ENCODE measurements around the gene LMF2. TPM values are rescaled to one million over a fixed set of nuclear protein-coding genes. Genes with fewer than 3 reads are reported as not detected.
"Not testable (repeated sequence)": the region's sequence is repeated elsewhere in the genome, so short reads cannot be mapped to it uniquely, and the experiment has no call there.

Gene LMF2
- total RNA-seq, 1 experiment from 2014 or later, result 56.9 TPM

DNA sequence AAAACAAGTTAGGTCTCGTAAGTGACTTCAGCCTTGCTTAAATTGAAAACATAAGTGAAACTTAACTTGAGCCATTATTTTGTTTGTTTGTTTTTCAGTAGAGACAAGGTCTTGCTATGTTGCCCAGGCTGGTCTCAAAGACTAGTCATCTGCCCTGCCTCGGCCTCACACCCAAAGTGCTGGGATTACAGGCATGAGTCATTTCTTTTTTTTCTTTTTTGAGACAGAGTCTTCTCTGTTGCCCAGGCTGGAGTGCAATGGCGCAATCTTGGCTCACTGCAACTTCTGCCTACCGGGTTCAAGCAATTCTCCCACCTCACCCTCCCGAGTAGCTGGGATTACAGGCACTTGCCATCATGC is 34.1 kb upstream of the LMF2 start:
- ATAC-seq, result peak; percentile 28; the same call in 1 of the 2 replicates
- POLR2A ChIA-PET, result interaction anchor here (1.0 to 1.5 kb wide), 2 partner anchors 16 to 21 kb away, joined by 3 to 4 read pairs; partner anchors contain the start of genes SCO2 and SYCE3

DNA sequence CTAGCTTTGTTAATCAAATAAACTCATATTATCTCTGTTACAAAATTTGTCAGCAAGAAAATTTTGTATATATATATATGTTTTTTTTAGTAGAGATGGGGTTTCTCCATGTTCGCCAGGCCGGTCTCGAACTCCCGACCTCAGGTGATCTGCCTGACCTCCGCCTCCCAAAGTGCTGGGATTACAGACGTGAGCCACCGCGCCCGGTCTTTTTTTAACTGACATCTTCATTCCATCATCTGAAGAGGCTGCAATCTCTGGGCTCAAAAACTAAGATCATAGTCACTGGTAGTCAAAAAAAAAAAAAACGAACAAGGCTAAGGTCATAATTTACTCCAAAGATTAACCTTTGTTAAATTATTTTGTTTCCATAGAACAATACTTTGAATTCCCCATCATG is 32.9 kb upstream of the LMF2 start:
- Histone ChIP-seq H3K4me1 (ENCODE audit: control insufficient read depth in 1 of 2, insufficient read depth in 2 of 2, low read length in 2 of 2) (peaks cover 13 to 52% of the 10 kb centered on the region in 2 experiments; a peak in 3 of 4 replicates), H3K9ac (ENCODE audit: low read length) (no peak overlapping the region), H3K79me2 (ENCODE audit: insufficient read depth, low read length) (no peaks in the 10 kb centered on the region), H3K27me3 (ENCODE audit: insufficient read depth, low read length) (no peaks in the 10 kb centered on the region), H3K4me2 (ENCODE audit: low read length) (no peak overlapping the region), H2AFZ (ENCODE audit: low read depth, low read length, poor library complexity, severe bottlenecking) (no peak overlapping the region), H3K4me3 (replicated peaks in 1 of 2; ENCODE audit: low read depth in 1 of 2, low read length in 2 of 2) (no peak overlapping the region), H3K36me3 (ENCODE audit: control insufficient read depth in 1 of 2, insufficient read depth in 2 of 2, low read length in 2 of 2) (no peaks in the 10 kb centered on the region), H3K9me2 (ENCODE audit: insufficient read depth) (no peaks in the 10 kb centered on the region), H3K9me3 (ENCODE audit: control insufficient read depth in 1 of 2, insufficient read depth in 1 of 2, low read depth in 1 of 2, low read length in 2 of 2) (no peaks in the 10 kb centered on the region), H3K27ac (ENCODE audit: low read depth, low read length) (no peak overlapping the region), H4K20me1 (ENCODE audit: insufficient read depth) (no peaks in the 10 kb centered on the region)
- ChIA-PET CTCF (interaction anchor here (1.0 to 3.0 kb wide), 2 partner anchors 15 to 23 kb away, joined by 5 to 9 read pairs; partner anchors contain the start of genes SCO2 and SYCE3), RAD21 (ENCODE audit: low non-redundant PET in 1 of 2, low total read pairs in 2 of 2, uncharacterized antibody in 2 of 2, unreplicated experiment in 2 of 2) (no interaction called here), POLR2A (interaction anchor here (0.7 to 1.5 kb wide), 2 partner anchors 11 to 23 kb away, joined by 4 read pairs; partner anchors contain the start of gene SYCE3)
- no TSS peak for BruUV-seq (replicated peaks)
- no peak for DNase-seq (ENCODE audit: low read depth, low spot score)
- intact Hi-C loops (cut with micrococcal nuclease), result no loop called here
- ATAC-seq, result no peak
- no peak for TF ChIP-seq SIN3A (IDR thresholded peaks at IDR 0.05; ENCODE audit: low read depth)
- no peak for TF ChIP-seq POLR2AphosphoS5 (IDR thresholded peaks at IDR 0.05; ENCODE audit: low read depth, low read length)
- TF ChIP-seq EZH2phosphoT487 (IDR thresholded peaks at IDR 0.05; ENCODE audit: borderline replicate concordance), result no peak
- TF ChIP-seq ZNF274 (IDR thresholded peaks at IDR 0.05; ENCODE audit: low read depth, low read length), result no peak
- no peak for TF ChIP-seq YY1 (IDR thresholded peaks at IDR 0.05; ENCODE audit: extremely low read depth, insufficient replicate concordance, low read depth, low read length)
- no peak for TF ChIP-seq EZH2 (IDR thresholded peaks at IDR 0.05)
- TF ChIP-seq EGR1 (IDR thresholded peaks at IDR 0.05; ENCODE audit: low read depth), result no peak
- TF ChIP-seq, protein P1, sequence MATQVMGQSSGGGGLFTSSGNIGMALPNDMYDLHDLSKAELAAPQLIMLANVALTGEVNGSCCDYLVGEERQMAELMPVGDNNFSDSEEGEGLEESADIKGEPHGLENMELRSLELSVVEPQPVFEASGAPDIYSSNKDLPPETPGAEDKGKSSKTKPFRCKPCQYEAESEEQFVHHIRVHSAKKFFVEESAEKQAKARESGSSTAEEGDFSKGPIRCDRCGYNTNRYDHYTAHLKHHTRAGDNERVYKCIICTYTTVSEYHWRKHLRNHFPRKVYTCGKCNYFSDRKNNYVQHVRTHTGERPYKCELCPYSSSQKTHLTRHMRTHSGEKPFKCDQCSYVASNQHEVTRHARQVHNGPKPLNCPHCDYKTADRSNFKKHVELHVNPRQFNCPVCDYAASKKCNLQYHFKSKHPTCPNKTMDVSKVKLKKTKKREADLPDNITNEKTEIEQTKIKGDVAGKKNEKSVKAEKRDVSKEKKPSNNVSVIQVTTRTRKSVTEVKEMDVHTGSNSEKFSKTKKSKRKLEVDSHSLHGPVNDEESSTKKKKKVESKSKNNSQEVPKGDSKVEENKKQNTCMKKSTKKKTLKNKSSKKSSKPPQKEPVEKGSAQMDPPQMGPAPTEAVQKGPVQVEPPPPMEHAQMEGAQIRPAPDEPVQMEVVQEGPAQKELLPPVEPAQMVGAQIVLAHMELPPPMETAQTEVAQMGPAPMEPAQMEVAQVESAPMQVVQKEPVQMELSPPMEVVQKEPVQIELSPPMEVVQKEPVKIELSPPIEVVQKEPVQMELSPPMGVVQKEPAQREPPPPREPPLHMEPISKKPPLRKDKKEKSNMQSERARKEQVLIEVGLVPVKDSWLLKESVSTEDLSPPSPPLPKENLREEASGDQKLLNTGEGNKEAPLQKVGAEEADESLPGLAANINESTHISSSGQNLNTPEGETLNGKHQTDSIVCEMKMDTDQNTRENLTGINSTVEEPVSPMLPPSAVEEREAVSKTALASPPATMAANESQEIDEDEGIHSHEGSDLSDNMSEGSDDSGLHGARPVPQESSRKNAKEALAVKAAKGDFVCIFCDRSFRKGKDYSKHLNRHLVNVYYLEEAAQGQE (IDR thresholded peaks at IDR 0.05; ENCODE audit: low read depth), result no peak
- TF ChIP-seq RAD21 (IDR thresholded peaks at IDR 0.05; ENCODE audit: low read depth), result no peak
- TF ChIP-seq, protein P2, sequence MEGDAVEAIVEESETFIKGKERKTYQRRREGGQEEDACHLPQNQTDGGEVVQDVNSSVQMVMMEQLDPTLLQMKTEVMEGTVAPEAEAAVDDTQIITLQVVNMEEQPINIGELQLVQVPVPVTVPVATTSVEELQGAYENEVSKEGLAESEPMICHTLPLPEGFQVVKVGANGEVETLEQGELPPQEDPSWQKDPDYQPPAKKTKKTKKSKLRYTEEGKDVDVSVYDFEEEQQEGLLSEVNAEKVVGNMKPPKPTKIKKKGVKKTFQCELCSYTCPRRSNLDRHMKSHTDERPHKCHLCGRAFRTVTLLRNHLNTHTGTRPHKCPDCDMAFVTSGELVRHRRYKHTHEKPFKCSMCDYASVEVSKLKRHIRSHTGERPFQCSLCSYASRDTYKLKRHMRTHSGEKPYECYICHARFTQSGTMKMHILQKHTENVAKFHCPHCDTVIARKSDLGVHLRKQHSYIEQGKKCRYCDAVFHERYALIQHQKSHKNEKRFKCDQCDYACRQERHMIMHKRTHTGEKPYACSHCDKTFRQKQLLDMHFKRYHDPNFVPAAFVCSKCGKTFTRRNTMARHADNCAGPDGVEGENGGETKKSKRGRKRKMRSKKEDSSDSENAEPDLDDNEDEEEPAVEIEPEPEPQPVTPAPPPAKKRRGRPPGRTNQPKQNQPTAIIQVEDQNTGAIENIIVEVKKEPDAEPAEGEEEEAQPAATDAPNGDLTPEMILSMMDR (IDR thresholded peaks at IDR 0.05 in 2 of 3, conservative IDR thresholded peaks at IDR 0.05 in 1 of 3; ENCODE audit: borderline replicate concordance in 1 of 3, insufficient read depth in 1 of 3, low read depth in 2 of 3, low read length in 2 of 3), result no peak
- no peak for TF ChIP-seq TCF7L2 (IDR thresholded peaks at IDR 0.05; ENCODE audit: borderline replicate concordance, extremely low read depth, insufficient read depth, insufficient read length)
- TF ChIP-seq ZFX (IDR thresholded peaks at IDR 0.05), result no peak
- no peak for TF ChIP-seq SRF (IDR thresholded peaks at IDR 0.05; ENCODE audit: low read depth)

More for the DNA sequence above, 34.1 kb upstream of the LMF2 start:
- H3K9me2 ChIP-seq (ENCODE audit: insufficient read depth); H3K36me3 ChIP-seq (ENCODE audit: control insufficient read depth in 1 of 2, insufficient read depth in 2 of 2, low read length in 2 of 2); BruUV-seq (replicated peaks); H3K27me3 ChIP-seq (ENCODE audit: insufficient read depth, low read length); DNase-seq (ENCODE audit: low read depth, low spot score); RAD21 ChIA-PET (ENCODE audit: low non-redundant PET in 1 of 2, low total read pairs in 2 of 2, uncharacterized antibody in 2 of 2, unreplicated experiment in 2 of 2); H4K20me1 ChIP-seq (ENCODE audit: insufficient read depth); H3K27ac ChIP-seq (ENCODE audit: low read depth, low read length); intact Hi-C loops (cut with micrococcal nuclease); H3K79me2 ChIP-seq (ENCODE audit: insufficient read depth, low read length); H3K9ac ChIP-seq (ENCODE audit: low read length); H3K9me3 ChIP-seq (ENCODE audit: control insufficient read depth in 1 of 2, insufficient read depth in 1 of 2, low read depth in 1 of 2, low read length in 2 of 2); H2AFZ ChIP-seq (ENCODE audit: low read depth, low read length, poor library complexity, severe bottlenecking): not testable (repeated sequence)
- TF ChIP-seq CBX3 (IDR thresholded peaks at IDR 0.05; ENCODE audit: low read depth), result peak; percentile 63; the same call in 1 of the 2 replicates
- TF ChIP-seq, protein P3, sequence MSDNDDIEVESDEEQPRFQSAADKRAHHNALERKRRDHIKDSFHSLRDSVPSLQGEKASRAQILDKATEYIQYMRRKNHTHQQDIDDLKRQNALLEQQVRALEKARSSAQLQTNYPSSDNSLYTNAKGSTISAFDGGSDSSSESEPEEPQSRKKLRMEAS (IDR thresholded peaks at IDR 0.05), result peak; percentile 49; the same call in 1 of the 2 replicates
- TF ChIP-seq CEBPB (IDR thresholded peaks at IDR 0.05; ENCODE audit: low read depth), result peak; percentile 91
- H3K4me3 ChIP-seq (replicated peaks in 1 of 2; ENCODE audit: low read depth in 1 of 2, low read length in 2 of 2), result peak overlapping the region in 1 of 2 experiments; percentile 11; a peak in 1 of 4 replicates
- peaks cover 13 to 52% of the 10 kb centered on the region in 2 experiments; a peak in 3 of 4 replicates for H3K4me1 ChIP-seq (ENCODE audit: control insufficient read depth in 1 of 2, insufficient read depth in 2 of 2, low read length in 2 of 2)
- CTCF ChIA-PET, result interaction anchor here (3.0 kb wide), 1 partner anchor 21 kb away, joined by 9 read pairs; the partner anchor contains the start of gene SYCE3
- H3K4me2 ChIP-seq (ENCODE audit: low read length), result peak overlapping the region; percentile 55
